K562 (cell line): ENCODE measurements around the gene ZBTB43. TPM values are rescaled to one million over a fixed set of nuclear protein-coding genes. Genes with fewer than 3 reads are reported as not detected.
A peak's percentile ranks its signal among the peaks of the same experiment; 100 is the strongest.

Experiments
- ARID1B ChIP-seq: fragments of 450-650 bp; IDR thresholded peaks from 2 replicates; pipeline ENCODE4 v1.6.1; 2016; ENCODE audit warnings: antibody characterized with exemption, mild to moderate bottlenecking, inconsistent platforms
- ASH1L ChIP-seq: fragments of 450-650 bp; IDR thresholded peaks from 2 replicates; pipeline ENCODE4 v1.6.1; 2018; ENCODE audit warnings: borderline replicate concordance, mild to moderate bottlenecking, low read depth; ENCODE audit not compliant: partially characterized antibody
- C11orf30 ChIP-seq: fragments of 450-650 bp; IDR thresholded peaks from 2 replicates; pipeline ENCODE4 v1.6.1; 2016; ENCODE audit warnings: low read depth, mild to moderate bottlenecking
- CREBBP ChIP-seq: IDR thresholded peaks from one replicate; pipeline ENCODE4 v1.6.1; 2012; ENCODE audit warnings: low read depth, mild to moderate bottlenecking, control low read depth, inconsistent platforms, low read length
- ESRRB ChIP-seq: fragments of 250-450 bp; sonication (Bioruptor Pico); IDR thresholded peaks from 2 replicates; pipeline ENCODE4 v1.5.0; 2020; ENCODE audit warnings: mild to moderate bottlenecking, moderate library complexity, borderline replicate concordance
- FIP1L1 ChIP-seq: fragments of 200-400 bp; formaldehyde crosslinking; IDR thresholded peaks from 2 replicates; pipeline ENCODE4 v1.6.1; 2018; ENCODE audit warnings: mild to moderate bottlenecking, low read depth, low read length; ENCODE audit not compliant: poor library complexity, severe bottlenecking
- GTF2E2 ChIP-seq: fragments of 200-800 bp; sonication (Bioruptor generic); IDR thresholded peaks from 2 replicates; pipeline ENCODE4 v1.6.1; 2016; ENCODE audit warnings: missing genetic modification characterization, missing compliant biosample characterization
- MAZ ChIP-seq, 2 experiments: fragments of 450-650 bp in 1 of 2; sonication (generic) in 1 of 2; formaldehyde crosslinking; IDR thresholded peaks in 1 of 2; conservative IDR thresholded peaks in 1 of 2; 2 replicates each; pipeline versions ENCODE4 v1.4.0 to v1.5.0; 2020; ENCODE audit warnings: mild to moderate bottlenecking in 1 of 2, missing genetic modification reagents in 1 of 2
- NFE2 ChIP-seq: IDR thresholded peaks from 2 replicates; pipeline ENCODE4 v1.6.1; 2014; ENCODE audit warnings: antibody characterized with exemption, low read depth
- POLR3A ChIP-seq: IDR thresholded peaks from 2 replicates; pipeline ENCODE4 v1.6.1; 2011; ENCODE audit warnings: borderline replicate concordance, mild to moderate bottlenecking, moderate library complexity; ENCODE audit not compliant: insufficient read length, insufficient read depth; ENCODE audit errors: extremely low read depth
- SMARCB1 ChIP-seq: IDR thresholded peaks from 2 replicates; pipeline ENCODE4 v1.6.1; 2011; ENCODE audit warnings: improper control_type of control experiment, low read depth; ENCODE audit not compliant: insufficient read length
- ZBTB17 ChIP-seq: fragments of 450-650 bp; formaldehyde crosslinking; IDR thresholded peaks from 2 replicates; pipeline ENCODE4 v1.4.0; 2020; ENCODE audit warnings: mild to moderate bottlenecking
- ZNF444 ChIP-seq: fragments of 250-450 bp; sonication (Bioruptor Pico); IDR thresholded peaks from 2 replicates; pipeline ENCODE4 v1.4.0; 2020; ENCODE audit warnings: mild to moderate bottlenecking, moderate library complexity
- polyA plus RNA-seq, 8 experiments: library from polyadenylated mRNA; depleted of rRNA in 4 of 8; stranded (reverse) in 5 of 8; unstranded in 3 of 8; fragments of >200 nt; fragmentation: Nextera tagmentation in 2 of 8; fragmentation: Illumina TruSeq in 1 of 8; extraction: Ambion mirVana in 2 of 8; extraction: Trizol in 1 of 8; gene quantifications; 2 replicates each; pipeline versions ENCODE4 v1.2.1 to v1.2.3, GENCODE V29; 2011 to 2014; ENCODE audit warnings: inconsistent platforms in 1 of 8, missing spikeins in 1 of 8
- total RNA-seq, 7 experiments: library from RNA; depleted of rRNA in 6 of 7; stranded (reverse); fragments of >200 nt in 6 of 7; fragmentation: Illumina TruSeq in 2 of 7; extraction: Trizol in 2 of 7; gene quantifications; 2 replicates each; pipeline versions ENCODE4 v1.2.1 to v1.2.3, GENCODE V29; 2011 to 2021; ENCODE audit warnings: low replicate concordance in 1 of 7
- TF ChIP-seq, protein P1 (sequence below): sonication (generic); formaldehyde crosslinking; IDR thresholded peaks from 2 replicates; pipeline ENCODE4 v1.8.1; 2023; ENCODE audit warnings: missing genetic modification reagents, mild to moderate bottlenecking, borderline replicate concordance
- TF ChIP-seq, protein P2 (sequence below), 2 experiments: fragments of 450-650 bp in 1 of 2; sonication (generic) in 1 of 2; formaldehyde crosslinking in 1 of 2; IDR thresholded peaks in 1 of 2; conservative IDR thresholded peaks in 1 of 2; 2 replicates each; pipeline versions ENCODE4 v1.6.1 to v1.8.1; 2016 to 2023; ENCODE audit warnings: mild to moderate bottlenecking in 2 of 2, moderate library complexity in 2 of 2, inconsistent platforms in 1 of 2, missing genetic modification reagents in 1 of 2
- TF ChIP-seq, protein P3 (sequence below): fragments of 450-650 bp; formaldehyde crosslinking; IDR thresholded peaks from 2 replicates; pipeline ENCODE4 v1.4.0; 2020; ENCODE audit warnings: mild to moderate bottlenecking, mixed read lengths
- TF ChIP-seq, protein P4 (sequence below): sonication (generic); formaldehyde crosslinking; IDR thresholded peaks from 2 replicates; pipeline ENCODE4 v1.9.0; 2022; ENCODE audit warnings: mild to moderate bottlenecking, missing genetic modification reagents

Gene ZBTB43
- total and polyA plus RNA-seq, 9 of the 15 experiments (the other 6 are each of a cell fraction or from before 2014, with no cell fraction given) = 3.9 to 17.2 (median 9.1) TPM

DNA sequence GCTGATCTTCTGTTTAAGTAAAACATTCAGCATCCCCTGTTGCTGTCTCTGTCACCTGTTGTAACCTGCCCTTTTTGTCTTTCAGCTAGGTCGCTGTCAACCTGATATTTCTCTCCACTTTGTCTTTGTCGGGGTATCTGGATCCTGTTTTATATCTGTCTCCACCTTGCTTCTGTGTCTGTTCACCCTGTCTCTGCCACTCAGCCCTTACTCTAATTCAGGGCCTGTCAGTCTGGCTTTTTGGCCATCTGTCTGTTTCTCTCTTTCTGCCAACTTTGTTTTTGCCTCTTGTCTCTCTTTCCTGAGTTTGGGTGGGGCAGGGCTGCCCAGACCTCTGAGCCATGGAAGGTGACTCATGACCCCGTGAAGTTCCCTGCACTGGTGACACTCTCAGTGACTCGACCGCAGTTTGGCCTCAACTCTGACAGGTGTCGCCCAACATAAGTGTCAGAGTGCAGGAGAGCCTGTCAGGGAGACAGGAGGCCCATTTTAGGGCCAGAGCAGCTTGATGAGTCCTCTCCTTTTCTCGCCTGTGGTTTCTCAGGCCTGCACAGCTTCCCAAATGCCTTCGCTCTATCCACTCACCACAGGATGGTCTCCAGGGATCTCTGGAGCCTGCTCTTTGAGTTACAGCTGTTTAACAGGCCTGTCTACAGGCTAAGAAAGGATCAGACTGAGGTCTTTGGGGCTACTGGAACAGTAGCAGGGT is 868 bp downstream of the ZBTB43 start (continued):
- TF ChIP-seq, protein P1, sequence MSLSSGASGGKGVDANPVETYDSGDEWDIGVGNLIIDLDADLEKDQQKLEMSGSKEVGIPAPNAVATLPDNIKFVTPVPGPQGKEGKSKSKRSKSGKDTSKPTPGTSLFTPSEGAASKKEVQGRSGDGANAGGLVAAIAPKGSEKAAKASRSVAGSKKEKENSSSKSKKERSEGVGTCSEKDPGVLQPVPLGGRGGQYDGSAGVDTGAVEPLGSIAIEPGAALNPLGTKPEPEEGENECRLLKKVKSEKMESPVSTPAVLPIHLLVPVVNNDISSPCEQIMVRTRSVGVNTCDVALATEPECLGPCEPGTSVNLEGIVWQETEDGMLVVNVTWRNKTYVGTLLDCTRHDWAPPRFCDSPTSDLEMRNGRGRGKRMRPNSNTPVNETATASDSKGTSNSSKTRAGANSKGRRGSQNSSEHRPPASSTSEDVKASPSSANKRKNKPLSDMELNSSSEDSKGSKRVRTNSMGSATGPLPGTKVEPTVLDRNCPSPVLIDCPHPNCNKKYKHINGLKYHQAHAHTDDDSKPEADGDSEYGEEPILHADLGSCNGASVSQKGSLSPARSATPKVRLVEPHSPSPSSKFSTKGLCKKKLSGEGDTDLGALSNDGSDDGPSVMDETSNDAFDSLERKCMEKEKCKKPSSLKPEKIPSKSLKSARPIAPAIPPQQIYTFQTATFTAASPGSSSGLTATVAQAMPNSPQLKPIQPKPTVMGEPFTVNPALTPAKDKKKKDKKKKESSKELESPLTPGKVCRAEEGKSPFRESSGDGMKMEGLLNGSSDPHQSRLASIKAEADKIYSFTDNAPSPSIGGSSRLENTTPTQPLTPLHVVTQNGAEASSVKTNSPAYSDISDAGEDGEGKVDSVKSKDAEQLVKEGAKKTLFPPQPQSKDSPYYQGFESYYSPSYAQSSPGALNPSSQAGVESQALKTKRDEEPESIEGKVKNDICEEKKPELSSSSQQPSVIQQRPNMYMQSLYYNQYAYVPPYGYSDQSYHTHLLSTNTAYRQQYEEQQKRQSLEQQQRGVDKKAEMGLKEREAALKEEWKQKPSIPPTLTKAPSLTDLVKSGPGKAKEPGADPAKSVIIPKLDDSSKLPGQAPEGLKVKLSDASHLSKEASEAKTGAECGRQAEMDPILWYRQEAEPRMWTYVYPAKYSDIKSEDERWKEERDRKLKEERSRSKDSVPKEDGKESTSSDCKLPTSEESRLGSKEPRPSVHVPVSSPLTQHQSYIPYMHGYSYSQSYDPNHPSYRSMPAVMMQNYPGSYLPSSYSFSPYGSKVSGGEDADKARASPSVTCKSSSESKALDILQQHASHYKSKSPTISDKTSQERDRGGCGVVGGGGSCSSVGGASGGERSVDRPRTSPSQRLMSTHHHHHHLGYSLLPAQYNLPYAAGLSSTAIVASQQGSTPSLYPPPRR (CRISPR knock-in tag) = no peak
- TF ChIP-seq ESRRB (no peak), NFE2 (no peak), MAZ (CRISPR knock-in tag; conservative IDR thresholded peaks at IDR 0.05 in 1 of 2, IDR thresholded peaks at IDR 0.05 in 1 of 2) (0 out of 4 replicates have a peak, but pooled peaks of 1 of the 2 experiments have one; percentile 45), POLR3A (no peak), SMARCB1 (no peak), C11orf30 (peak; percentile 69), FIP1L1 (no peak), CREBBP (no peak), ASH1L (no peak), ZNF444 (CRISPR knock-in tag) (no peak), GTF2E2 (tag) (no peak), ZBTB17 (no peak), ARID1B (peak; percentile 54)
- TF ChIP-seq, protein P2, sequence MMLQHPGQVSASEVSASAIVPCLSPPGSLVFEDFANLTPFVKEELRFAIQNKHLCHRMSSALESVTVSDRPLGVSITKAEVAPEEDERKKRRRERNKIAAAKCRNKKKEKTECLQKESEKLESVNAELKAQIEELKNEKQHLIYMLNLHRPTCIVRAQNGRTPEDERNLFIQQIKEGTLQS (IDR thresholded peaks at IDR 0.05) = peak; percentile 96
- TF ChIP-seq, protein P2 (CRISPR knock-in tag; conservative IDR thresholded peaks at IDR 0.05) = peak; percentile 89
- TF ChIP-seq, protein P3, sequence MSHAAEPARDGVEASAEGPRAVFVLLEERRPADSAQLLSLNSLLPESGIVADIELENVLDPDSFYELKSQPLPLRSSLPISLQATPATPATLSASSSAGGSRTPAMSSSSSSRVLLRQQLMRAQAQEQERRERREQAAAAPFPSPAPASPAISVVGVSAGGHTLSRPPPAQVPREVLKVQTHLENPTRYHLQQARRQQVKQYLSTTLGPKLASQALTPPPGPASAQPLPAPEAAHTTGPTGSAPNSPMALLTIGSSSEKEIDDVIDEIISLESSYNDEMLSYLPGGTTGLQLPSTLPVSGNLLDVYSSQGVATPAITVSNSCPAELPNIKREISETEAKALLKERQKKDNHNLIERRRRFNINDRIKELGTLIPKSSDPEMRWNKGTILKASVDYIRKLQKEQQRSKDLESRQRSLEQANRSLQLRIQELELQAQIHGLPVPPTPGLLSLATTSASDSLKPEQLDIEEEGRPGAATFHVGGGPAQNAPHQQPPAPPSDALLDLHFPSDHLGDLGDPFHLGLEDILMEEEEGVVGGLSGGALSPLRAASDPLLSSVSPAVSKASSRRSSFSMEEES (CRISPR knock-in tag) = no peak
- TF ChIP-seq, protein P4, sequence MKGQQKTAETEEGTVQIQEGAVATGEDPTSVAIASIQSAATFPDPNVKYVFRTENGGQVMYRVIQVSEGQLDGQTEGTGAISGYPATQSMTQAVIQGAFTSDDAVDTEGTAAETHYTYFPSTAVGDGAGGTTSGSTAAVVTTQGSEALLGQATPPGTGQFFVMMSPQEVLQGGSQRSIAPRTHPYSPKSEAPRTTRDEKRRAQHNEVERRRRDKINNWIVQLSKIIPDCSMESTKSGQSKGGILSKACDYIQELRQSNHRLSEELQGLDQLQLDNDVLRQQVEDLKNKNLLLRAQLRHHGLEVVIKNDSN (CRISPR knock-in tag) = peak; percentile 57
